Breast epithelium (tissue), 3 donors: ENCODE results near the gene STX8.
"Not testable (repeated sequence)": the region's sequence is repeated elsewhere in the genome, so short reads cannot be mapped to it uniquely, and the experiment has no call there.

Experiments
- CTCF ChIP-seq, 3 donors: fragments of 450-650 bp; IDR thresholded peaks; one replicate each; pipeline ENCODE4 v1.5.1; 2016 to 2017; ENCODE audit warnings: antibody characterized with exemption in 3 of 3, mild to moderate bottlenecking in 3 of 3, moderate library complexity in 3 of 3
- POLR2A ChIP-seq: fragments of 450-650 bp; IDR thresholded peaks from one replicate; pipeline ENCODE4 v1.6.1; 2016; ENCODE audit warnings: antibody characterized with exemption, mild to moderate bottlenecking, moderate library complexity

GRCh38 chr17:9257630-9257965 lies 318.0 kb downstream of the STX8 start:
- TF ChIP-seq CTCF (IDR thresholded peaks at IDR 0.05); POLR2A: not testable (repeated sequence)
